ENCODE results near the gene HSD17B11.
"Not testable (repeated sequence)": the region's sequence is repeated elsewhere in the genome, so short reads cannot be mapped to it uniquely, and the experiment has no call there.

The HSD17B11 gene

DNA sequence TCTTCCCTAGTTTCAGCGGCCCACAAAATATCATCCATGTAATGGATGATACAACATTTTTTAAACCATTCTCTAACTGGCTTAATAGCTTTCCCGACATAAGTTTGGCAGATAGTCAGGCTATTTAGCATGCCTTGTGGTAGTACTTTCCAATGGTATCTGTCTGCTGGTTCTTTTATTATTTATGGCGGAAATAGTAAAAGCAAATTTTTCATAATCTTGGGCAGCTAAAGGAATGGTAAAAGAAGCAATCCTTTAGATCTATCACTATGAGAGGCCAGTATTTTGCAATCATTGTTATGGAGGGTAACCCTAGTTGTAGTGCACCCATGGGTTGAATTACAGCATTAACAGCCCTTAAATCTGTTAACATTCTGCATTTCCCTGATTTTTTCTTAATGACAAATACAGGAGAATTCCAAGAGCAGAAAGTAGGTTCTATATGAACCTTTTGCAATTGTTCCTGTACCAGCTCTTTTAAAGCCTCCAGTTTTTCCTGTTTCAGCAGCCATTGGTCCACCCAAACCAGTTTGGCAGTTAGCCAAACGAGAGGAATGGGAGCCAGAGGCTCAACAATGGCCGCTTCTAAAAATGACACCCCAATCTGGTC lies 14.3 kb upstream of the HSD17B11 start:
- no peak for DNase-seq

DNA sequence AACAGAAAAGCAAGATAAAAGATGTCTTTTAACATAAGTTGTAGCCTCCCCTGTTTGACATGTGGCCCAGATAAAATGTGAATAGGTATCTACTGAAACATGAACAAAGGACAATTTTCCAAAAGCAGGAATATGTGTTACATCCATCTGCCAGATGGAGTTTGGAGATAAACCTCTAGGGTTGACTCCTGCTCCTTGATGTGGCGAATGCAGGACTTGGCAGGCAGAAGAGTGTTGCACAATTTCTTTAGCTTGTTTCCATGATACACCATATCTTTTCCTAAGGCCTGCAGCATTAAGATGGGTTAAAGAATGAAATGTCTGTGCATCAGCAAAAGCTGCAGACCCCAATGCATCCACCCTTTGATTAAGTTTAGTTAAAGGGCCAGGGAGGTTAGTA lies 12.7 kb upstream of the HSD17B11 start:
- DNase-seq: not testable (repeated sequence)

DNA sequence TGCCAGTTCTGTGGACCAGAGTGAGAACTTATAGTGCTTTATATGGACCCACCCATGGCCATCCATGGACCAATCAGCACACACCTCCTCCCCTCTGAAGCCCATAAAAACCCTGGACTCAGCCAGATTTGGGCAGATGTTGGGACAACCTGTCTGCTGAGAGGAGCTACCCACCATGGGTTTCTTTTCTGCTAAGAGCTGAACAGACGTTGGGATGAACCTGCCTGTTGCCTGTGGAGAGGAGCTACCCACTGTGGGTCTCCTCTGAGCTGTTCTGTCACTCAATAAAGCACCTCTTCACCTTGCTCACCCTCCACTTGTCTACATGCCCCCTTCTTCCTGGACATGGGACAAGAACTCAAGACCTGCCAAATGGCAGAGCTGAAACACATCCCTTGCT lies 9.0 kb upstream of the HSD17B11 start:
- no peak for DNase-seq

DNA sequence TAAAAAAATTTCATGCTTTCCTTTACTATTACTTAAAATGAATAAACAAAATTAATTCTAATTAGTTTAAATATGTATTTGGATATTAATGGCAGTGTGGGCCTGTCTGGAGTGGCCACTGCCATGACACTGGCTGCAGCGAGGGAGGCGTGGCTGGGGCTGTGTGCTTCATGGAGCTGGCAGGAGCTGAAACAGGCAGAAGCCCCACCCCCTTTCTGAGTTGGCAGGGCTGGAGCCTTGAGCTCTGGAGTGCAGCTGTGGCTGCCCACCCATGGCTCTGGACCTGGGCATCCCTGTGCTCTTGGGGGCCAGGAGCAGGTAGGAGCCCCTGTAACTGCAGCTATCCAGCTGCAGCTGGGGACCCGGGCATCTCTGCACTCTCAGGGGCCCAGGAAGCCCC lies 8.2 kb upstream of the HSD17B11 start:
- no peak for DNase-seq

DNA sequence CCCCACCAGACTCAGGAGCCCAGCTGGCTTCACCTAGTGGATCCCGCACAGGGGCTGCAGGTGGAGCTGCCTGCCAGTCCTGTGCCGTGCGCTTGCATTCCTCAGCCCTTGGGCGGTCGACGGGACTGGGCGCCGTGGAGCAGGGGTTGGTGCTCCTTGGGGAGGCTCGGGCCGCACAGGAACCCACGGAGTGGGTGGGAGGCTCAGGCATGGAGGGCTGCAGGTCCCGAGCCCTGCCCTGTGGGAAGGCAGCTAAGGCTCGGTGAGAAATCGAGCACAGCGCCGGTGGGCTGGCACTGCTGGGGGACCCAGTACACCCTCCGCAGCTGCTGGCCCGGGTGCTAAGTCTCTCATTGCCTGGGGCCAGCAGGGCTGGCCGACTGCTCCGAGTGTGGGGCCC lies 4.9 kb upstream of the HSD17B11 start:
- DNase-seq: not testable (repeated sequence)

DNA sequence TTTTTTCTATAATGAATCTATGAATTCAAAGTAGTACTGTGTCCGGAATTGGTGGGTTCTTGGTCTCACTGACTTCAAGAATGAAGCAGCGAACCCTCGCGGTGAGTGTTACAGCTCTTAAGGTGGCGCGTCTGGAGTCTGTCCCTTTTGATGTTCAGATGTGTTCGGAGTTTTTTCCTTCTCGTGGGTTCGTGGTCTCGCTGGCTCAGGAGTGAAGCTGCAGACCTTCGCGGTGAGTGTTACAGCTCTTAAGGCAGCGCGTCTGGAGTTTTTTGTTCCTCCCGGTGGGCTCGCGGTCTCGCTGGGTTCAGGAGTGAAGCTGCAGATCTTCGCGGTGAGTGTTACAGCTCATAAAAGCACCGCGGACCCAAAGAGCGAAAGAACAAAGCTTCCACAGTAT lies 4.1 kb upstream of the HSD17B11 start:
- not testable (repeated sequence) for DNase-seq

DNA sequence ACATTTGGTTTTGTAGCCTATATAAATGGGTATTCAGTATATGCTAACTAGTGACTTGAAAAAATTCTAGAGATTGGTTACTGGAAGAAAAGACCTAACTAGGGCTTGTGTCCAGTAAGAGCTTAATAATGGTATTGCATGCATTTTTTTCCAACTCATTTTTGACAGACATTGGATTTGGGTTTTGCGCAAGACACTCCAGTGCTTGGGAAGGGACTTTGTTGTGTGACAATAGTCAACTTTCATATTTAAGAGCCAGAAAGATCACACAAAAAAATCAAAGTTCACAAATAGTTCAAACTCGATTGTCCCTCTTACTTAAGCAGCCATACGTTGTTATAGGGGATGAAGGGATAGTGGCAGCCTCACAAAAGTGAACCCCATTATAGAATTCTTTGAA lies 1.2 kb upstream of the HSD17B11 start:
- no peak for DNase-seq

DNA sequence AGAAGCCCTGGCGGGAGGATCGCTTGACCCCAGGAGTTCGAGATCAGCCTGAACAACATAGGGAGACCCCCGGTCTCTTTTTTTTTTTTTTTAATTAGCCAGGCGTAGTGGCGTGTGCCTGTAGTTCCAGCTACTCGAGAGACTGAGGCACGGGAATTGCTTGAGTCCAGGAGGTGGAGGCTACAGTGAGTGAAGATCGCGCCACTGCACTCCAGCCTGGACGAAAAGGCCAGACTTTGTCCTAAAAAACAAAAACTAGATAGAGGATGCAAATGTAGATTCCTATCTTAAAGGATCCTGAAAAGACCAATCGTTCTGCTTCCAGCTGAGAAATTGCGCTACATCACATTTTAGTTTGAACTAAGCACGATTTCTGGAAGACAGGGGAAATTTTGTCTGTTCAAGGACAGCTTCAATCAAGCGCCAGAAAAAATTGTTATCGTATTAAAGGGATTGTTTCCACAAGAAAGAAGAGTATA lies 627 bp upstream of the HSD17B11 start:
- no peak for DNase-seq

DNA sequence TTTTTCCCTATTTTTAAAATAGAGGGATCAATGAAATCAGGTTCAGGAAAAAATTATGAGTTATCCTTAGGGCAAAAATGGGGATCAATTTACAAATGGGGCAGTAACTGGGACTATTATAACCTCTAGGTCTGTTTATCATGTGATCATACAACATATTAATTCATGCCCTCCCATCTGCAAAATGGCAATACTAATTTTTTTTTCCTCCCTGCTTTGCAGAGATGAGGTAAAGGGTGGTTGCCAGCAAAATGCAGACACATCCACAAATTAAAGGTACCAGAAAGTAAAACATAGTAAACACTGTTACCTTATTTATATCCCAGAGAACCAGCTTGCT lies 467 bp downstream of the HSD17B11 start:
- peak; percentile 48 for DNase-seq

DNA sequence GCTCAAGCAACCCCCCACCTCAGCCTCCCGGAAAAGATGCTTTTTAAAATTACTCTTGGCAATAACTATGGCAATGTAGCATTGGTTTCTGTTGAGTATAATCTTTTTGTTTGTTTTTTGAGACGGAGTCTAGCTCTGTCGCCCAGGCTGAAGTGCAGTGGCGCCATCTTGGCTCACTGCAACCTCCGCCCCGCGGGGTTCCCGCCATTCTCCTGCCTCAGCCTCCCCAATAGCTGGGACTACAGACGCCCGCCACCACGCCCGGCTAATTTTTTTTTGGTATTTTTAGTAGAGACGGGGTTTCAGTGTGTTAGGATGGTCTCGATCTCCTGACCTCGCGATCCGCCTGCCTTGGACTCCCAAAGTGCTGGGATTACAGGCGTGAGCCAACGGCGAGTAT lies 933 bp downstream of the HSD17B11 start:
- not testable (repeated sequence) for DNase-seq

DNA sequence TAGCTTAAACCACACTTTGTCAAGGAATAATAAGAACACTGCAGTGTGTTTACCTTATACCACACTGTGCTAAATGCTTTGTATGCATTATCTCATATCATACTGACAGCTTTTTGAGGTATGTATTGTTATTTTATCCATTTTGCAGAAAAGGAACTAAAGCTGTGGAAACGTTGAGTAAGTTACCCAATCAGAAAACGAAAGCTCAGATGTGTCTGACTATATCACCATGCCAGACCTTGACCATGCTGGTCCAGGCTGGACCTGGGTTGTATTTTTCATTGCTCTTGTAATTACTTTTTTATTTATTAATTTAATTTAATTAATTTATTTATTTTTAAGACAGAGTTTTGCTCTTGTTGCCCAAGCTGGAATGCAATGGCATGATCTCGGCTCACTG lies 2.1 kb downstream of the HSD17B11 start:
- no peak for DNase-seq

DNA sequence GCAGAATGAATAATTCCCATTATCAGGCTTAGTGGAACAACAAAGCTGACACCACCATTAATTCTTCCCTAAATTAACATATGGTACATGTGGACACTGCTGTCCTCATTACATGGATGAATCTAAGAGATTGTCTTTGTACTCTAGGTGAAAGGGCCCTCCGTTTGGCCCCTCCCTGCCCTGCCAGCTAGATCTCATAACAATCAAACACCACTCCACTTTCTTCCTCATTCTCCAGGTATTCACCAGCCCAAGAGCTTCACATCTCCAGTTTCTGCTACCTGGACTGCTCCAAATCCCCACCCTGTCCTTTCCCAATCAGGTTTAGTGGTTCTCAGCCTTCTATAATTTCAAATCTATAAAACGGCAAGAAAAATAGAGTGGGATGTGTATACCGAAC lies 3.8 kb downstream of the HSD17B11 start:
- DNase-seq: no peak

DNA sequence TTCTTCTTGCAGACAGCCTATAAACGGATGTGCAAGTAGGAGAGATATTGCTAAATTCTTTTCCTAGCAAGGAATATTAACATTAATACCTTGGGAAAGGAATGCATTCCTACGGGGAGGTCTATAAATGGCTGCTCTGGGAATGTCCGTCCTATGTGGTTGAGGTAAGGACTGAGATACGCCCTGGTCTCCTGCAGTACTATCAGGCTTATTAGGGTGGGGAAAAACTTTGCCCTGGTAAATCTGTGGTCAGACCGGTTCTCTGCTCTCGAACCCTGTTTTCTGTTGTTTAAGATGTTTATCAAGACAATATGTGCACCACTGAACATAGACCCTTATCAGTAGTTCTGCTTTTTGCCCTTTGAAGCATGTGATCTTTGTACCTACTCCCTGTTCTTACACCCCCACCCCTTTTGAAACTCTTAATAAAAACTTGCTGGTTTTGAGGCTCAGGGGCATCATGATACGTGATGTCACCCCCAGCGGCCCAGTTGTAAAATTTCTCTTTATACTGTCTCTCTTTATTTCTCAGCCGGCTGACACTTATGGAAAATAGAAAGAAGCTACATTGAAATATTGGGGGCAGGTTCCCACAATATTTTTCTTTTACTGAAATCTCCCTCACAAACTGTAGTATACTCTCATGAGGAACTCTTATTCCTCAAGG lies 6.4 kb downstream of the HSD17B11 start:
- not testable (repeated sequence) for DNase-seq

DNA sequence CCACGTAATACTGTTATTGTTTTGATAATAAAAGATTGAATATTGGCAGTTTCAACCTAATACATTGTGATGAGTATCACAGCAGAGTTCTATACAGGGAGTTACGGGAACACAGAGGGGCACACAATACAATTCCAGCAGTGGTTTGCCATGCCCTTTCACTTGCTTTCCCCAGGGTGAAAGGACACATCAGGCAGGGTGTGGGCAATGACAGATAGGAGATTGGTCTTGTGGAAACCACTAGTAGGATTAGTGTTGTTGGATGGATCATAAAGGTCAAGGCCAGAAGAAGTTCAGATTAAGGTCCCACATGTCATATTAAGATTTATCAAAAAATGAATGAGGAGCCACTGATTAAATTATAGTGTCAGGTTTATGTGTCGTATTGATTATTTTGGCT lies 8.1 kb downstream of the HSD17B11 start:
- no peak for DNase-seq

DNA sequence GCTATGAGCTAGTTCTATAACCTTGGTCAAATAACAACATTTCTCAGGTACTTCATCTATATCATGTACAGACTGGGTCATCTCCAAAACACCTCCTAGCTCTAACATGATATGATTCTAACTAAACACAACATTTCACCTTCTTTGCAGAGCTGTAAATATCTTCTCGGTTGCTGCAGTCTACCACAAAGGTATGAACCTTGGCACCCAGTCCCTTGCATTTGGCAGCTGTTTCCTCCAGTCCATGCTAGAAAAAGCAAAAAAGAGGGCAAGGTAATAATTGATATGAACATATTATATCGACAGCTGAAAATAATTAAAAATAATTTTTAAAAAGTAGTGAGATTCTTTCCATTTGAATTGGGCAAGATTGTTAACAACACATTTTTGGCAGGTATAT lies 8.9 kb downstream of the HSD17B11 start:
- DNase-seq: no peak

DNA sequence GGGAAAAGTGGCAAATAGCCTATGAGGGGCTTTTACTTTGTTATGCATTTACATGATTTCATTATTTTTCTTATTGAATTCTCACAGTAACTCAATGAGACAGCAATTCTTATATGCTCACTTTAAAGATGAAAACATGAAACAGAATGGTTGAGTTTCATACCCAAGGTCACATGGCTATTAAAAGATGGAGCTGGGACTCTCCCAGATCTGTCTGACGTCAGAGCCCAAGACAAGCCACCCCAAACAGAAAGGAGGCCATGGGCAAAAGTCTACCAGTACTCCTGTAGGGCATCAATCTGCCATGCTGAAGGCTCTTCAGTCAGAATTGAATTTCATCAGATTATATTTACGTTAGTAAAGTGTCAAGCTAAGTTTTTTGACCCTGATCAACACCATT lies 13.2 kb downstream of the HSD17B11 start:
- no peak for DNase-seq

DNA sequence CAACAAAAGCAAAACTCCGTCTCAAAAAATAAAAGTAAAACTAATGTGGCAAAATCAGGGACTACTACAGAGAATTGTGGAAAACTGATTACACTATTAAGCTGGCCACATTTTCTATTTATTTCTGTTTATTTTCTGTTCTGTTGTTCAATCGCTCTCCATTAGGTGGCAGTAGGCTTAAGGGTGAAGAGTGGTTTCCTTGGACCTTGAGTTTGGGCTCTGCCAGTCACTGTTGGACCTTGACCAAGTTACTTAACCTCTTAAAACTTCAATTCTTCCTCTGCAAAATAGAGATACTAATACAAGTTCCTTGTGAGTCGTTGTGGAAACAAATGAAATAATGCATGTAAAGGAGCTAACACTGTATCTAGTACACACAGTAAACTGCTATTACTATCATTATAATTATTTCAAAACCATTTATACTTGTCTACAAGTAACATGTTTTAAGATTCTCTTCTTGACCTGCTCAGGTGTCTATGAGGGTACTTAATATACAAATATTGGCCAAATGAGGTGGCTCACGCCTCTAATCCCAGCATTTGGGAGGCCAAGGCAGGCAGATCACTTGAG lies 15.2 kb downstream of the HSD17B11 start:
- DNase-seq: no peak

DNA sequence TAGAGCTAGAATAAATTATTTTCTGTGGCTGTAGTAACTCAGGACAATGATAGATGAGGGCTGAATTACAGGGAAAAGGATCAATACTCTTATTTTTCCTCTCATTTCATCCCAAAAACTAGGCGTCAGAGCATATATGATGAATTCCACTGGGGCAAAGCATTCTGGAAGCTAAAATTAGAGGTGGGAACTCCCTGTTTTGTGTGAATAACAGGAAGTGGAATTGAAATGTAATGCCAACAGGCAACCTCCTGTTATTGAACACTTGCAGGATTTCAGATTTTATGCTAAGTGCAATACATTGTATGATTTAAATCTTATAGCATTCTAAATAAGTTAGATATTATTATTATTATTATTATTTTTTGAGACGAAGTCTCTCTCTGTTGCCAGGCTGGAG lies 20.9 kb downstream of the HSD17B11 start:
- no peak for DNase-seq

DNA sequence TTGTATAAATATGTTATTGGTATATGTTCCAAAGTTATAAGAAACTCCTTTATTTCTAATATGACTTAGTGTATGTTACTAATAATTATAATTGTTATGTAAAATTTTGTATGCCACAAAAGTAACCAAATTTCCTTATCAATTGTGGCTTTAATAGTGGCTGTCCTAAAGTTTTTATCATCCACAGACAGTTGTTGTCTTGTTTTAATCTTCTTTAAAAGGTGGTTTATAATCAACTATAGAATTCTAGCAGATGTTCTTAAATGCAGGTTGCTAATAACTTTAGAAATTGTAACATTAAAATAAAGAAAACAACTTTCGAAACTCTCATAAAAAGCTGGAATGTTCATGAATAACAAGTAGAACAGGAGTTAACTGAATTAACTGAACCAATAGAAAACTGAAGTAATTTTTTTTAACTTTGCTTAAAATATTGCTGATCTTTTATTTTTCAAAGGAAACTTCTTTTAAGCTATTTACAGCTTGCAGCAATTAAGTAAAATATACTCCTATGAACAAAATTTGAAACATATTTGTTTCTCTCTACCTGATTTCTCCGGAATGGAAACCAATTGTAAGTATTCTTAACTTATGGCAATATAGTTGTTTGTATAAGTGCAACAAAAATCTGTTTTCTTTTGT lies 24.3 kb downstream of the HSD17B11 start:
- DNase-seq: no peak

DNA sequence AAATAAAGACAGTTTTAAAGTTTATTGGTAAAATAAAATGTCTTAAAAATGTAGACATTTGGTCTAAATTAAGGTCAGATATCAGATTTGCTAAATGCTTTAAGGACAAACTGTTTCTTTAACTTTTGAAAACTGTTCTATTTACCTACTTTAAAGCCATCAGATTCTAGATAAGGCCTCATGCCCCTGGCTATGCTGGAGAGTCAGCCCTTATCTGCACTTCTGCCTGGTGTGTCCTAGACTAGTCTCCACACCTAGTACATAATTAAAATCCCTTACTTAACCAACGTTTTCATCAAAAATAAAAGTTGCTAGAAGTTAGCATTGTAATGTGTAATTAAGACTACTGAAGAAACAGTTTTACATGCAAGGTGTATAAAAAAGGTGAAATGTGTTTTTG lies 25.6 kb downstream of the HSD17B11 start:
- DNase-seq: no peak

DNA sequence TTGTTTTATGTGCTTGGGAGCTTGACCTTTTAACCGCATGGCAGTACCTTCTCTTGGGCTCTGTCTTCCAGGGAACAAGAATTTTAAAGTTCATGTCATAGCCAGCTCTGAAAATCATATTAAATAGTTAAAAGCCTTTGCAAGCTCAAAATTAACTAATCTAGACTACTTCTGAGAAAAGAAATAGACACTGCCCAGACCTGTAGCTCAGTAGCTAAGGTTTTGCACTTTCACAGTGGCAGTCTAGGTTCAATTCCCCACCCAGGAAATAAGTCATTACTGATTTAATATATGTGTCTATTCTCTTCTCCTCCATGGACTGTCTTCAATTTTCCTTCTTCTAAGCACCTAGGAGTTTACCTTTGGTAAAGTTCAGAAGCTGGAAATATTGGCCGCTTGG lies 27.4 kb downstream of the HSD17B11 start:
- DNase-seq: no peak

DNA sequence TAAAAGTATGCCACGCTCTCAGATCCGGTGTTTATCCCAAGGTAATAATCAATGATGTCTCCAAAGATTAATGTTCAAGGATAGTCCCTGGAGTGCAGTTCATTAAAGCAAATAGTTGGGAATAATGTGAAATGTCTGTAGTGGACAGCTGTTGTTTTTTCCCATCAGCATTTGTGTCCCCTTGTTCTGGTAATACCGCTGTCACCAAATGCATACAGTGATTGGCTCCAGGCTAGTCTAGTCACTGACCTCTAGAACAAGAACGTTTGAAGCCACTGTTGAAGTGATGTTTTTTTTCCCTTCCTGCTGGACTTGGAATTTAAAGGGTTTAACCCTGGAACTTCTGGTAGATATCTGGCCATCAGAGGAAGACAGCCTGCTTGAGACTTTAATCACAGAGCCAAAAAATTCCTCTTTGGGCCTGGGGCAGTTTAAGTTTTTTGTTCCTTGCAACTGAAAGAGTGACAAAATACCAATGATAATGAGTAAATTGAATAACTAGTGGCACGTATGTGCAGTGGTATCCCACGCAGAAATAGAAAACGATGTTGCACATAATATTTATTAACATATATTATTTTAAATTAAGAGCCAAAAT lies 30.6 kb downstream of the HSD17B11 start:
- DNase-seq: no peak

DNA sequence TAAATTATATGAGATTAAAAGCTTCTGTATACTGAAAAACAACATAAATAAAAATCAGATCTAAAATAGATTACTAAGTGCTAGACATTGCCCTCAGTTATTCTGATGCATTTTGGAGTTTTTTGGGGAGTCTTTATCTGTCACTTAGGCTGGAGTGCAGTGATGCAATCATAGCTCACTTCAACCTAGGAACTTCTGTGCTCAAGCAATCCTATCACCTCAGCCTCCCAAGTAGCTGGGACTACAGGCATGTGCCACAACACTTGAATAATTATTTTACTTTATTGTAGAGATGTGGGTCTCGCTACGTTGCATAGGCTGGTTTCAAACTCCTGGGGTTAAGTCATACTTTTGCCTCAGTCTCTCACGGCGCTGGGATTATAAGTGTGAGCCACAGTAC lies 31.7 kb downstream of the HSD17B11 start:
- DNase-seq: no peak
